Left colon (tissue), 2 donors: ENCODE results near the gene MEG3. TPM values are rescaled to one million over a fixed set of nuclear protein-coding genes. Genes with fewer than 3 reads are reported as not detected.
"Not testable (repeated sequence)": the region's sequence is repeated elsewhere in the genome, so short reads cannot be mapped to it uniquely, and the experiment has no call there.

Experiments
- ATAC-seq: fragments of 200-7000 bp; cut with Tn5 transposase; one replicate; pipeline ENCODE4 v1.9.1; 2020; ENCODE audit warnings: mild to moderate bottlenecking, moderate library complexity
- DNase-seq, 2 donors: peaks; one replicate each; pipeline ENCODE4 v3.0.0-alpha.2; 2020
- intact Hi-C, 2 donors: fragments of 100-400 bp; cut with DNase I in 1 of 2; cut with micrococcal nuclease in 1 of 2; formaldehyde crosslinking; loops; one replicate each; pipeline versions ENCODE4 v1.11.2 to v1.14.0; 2022; cut with DNase I, micrococcal nuclease
- total RNA-seq, 2 donors: library from RNA; stranded (reverse); fragmentation: NEBNext Ultra II Directional; extraction: Animal tissue kit (Norgen Biotek cat#: 25700); gene quantifications; one replicate each; pipeline ENCODE4 v1.2.1, GENCODE V29; 2021
- donor health status: DM: no; HTN: no; CAD: no.
- donor health status: DM: yes; HTN: yes; CAD: no.

Gene MEG3
- total RNA-seq, 2 donors from 2014 or later, result 8.1 to 13.0 TPM

GRCh38 chr14:100786576-100787219 is 39.2 kb upstream of the MEG3 start:
- intact Hi-C loops, result no loop called here
- DNase-seq (no peak), ATAC-seq (no peak)

- ATAC-seq, result no peak
These were observed 38.3 kb upstream of the MEG3 start for GRCh38 chr14:100787659-100788058.

GRCh38 chr14:100788517-100788916 is 37.4 kb upstream of the MEG3 start:
- ATAC-seq (no peak), DNase-seq (no peak)
- intact Hi-C loops, result no loop called here

More at GRCh38 chr14:100787659-100788058, 38.3 kb upstream of the MEG3 start:
- intact Hi-C loops, result no loop called here
- DNase-seq, result no peak

- DNase-seq, result no peak
- intact Hi-C loops, result no loop called here
- no peak for ATAC-seq
These were observed 37.0 kb upstream of the MEG3 start for GRCh38 chr14:100788942-100789341.

GRCh38 chr14:100789460-100790417 is 36.2 kb upstream of the MEG3 start:
- intact Hi-C loops, result no loop called here
- ATAC-seq (no peak), DNase-seq (no peak)

GRCh38 chr14:100790502-100791347 is 35.2 kb upstream of the MEG3 start:
- DNase-seq (no peak), ATAC-seq (no peak)
- intact Hi-C loops, result no loop called here

- ATAC-seq, result no peak
These were observed 34.6 kb upstream of the MEG3 start for GRCh38 chr14:100791348-100791735.

GRCh38 chr14:100791995-100792394 is 33.9 kb upstream of the MEG3 start:
- intact Hi-C loops, result no loop called here
- ATAC-seq (no peak), DNase-seq (no peak)

More at GRCh38 chr14:100791348-100791735, 34.6 kb upstream of the MEG3 start:
- intact Hi-C loops, result no loop called here
- no peak for DNase-seq

- ATAC-seq (no peak), DNase-seq (no peak)
- intact Hi-C loops, result no loop called here
These were observed 29.0 kb upstream of the MEG3 start for GRCh38 chr14:100796946-100797345.

GRCh38 chr14:100800041-100800440 is 25.9 kb upstream of the MEG3 start:
- DNase-seq (no peak), ATAC-seq (no peak)
- intact Hi-C loops, result no loop called here

GRCh38 chr14:100801433-100801832 is 24.5 kb upstream of the MEG3 start:
- ATAC-seq, intact Hi-C loops, DNase-seq: not testable (repeated sequence)

GRCh38 chr14:100802179-100802578 is 23.7 kb upstream of the MEG3 start:
- intact Hi-C loops, result no loop called here
- ATAC-seq (no peak), DNase-seq (no peak)

GRCh38 chr14:100802766-100803165 is 23.2 kb upstream of the MEG3 start:
- intact Hi-C loops, result no loop called here
- DNase-seq, result no peak
- no peak for ATAC-seq

- intact Hi-C loops, result no loop called here
- DNase-seq (no peak), ATAC-seq (no peak)
These were observed 22.7 kb upstream of the MEG3 start for GRCh38 chr14:100803226-100803625.

GRCh38 chr14:100803676-100804075 is 22.2 kb upstream of the MEG3 start:
- intact Hi-C loops, result no loop called here
- DNase-seq (no peak), ATAC-seq (no peak)

GRCh38 chr14:100804138-100804537 is 21.8 kb upstream of the MEG3 start:
- DNase-seq (no peak), ATAC-seq (no peak)
- intact Hi-C loops, result no loop called here

GRCh38 chr14:100804558-100805309 is 21.2 kb upstream of the MEG3 start:
- ATAC-seq, result no peak
- DNase-seq, result no peak
- intact Hi-C loops, result no loop called here

- intact Hi-C loops, result no loop called here
- DNase-seq (no peak), ATAC-seq (no peak)
These were observed 19.5 kb upstream of the MEG3 start for GRCh38 chr14:100806386-100806785.

- no peak for ATAC-seq
These were observed 18.4 kb upstream of the MEG3 start for GRCh38 chr14:100807496-100807895.

More at GRCh38 chr14:100807496-100807895, 18.4 kb upstream of the MEG3 start:
- intact Hi-C loops, result no loop called here
- DNase-seq, result no peak
